GM15510 (cell line): Measurements from ENCODE around the gene ERO1B.

Source experiments
- POLR2A ChIP-seq: IDR thresholded peaks from 3 replicates; pipeline ENCODE4 v1.6.1; 2011; ENCODE audit warnings: borderline replicate concordance; ENCODE audit not compliant: insufficient read length; ENCODE audit errors: extremely low read depth

ERO1B gene

GRCh38 chr1:236235116-236235515 lies 46.6 kb downstream of the ERO1B start:
- TF ChIP-seq POLR2A: no peak

DNA sequence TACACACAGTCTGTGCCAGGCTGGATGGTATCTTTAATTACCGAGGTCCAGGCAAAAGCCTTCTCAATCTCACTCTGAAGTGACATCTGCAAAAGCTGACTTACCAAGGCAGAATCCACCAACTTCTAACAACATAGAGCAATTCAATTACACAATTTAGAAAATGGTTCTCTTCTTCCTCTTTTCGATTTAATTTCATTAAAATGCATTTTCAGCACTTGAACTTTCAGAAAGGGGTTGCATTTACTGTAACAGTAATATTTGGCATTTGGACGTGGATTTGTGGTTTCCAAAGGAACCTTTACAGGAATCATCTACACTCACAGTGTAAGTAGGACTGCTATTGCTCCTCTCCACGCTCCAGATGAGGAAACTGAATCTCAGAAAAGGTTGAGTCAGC lies 53.3 kb downstream of the ERO1B start:
- no peak for TF ChIP-seq POLR2A

GRCh38 chr1:236222632-236223031 lies 59.1 kb downstream of the ERO1B start:
- no peak for TF ChIP-seq POLR2A

DNA sequence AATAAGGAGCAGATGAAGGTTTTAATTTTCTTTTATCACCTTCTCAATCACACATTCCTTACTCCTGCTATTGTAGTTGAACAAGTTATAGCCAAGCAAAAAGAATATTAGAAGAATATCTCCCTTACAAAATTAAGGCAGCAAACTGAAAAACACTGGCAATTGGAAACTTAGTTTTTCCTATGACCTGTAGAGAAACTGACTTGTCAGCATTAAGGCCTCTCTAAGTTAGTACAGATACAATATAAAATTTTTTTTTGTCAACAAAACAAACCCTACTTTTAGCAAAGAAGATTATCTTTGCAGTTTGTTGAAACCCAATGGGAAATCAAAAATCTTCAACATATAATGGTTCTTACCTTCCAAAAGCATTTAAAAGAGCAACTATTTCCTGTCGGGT lies 61.3 kb downstream of the ERO1B start:
- no peak for TF ChIP-seq POLR2A

- TF ChIP-seq POLR2A: no peak
Observed at GRCh38 chr1:236214761-236215160, 67.0 kb downstream of the ERO1B start.

GRCh38 chr1:236213534-236213933 lies 68.2 kb downstream of the ERO1B start:
- TF ChIP-seq POLR2A: no peak

- no peak for TF ChIP-seq POLR2A
Observed at GRCh38 chr1:236211815-236212214, 69.9 kb downstream of the ERO1B start.

DNA sequence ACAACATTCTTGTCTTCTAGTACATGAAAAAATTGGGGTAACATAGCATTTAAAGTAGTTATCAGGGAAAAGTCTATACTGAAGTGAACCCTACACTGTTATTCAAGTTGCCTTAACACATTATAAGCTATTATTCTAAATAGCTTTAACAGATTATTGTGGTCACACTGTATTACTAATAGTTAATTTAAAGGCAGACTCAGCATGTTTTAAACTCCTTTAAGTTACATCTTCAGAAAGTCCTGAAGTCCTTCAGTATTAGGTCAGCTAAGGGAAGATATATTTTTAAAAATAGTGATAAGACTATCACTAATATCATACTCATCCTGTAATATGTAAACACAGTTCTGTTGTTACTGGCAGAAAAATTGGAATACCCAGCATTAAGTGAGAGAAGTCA lies 72.0 kb downstream of the ERO1B start:
- TF ChIP-seq POLR2A: no peak

DNA sequence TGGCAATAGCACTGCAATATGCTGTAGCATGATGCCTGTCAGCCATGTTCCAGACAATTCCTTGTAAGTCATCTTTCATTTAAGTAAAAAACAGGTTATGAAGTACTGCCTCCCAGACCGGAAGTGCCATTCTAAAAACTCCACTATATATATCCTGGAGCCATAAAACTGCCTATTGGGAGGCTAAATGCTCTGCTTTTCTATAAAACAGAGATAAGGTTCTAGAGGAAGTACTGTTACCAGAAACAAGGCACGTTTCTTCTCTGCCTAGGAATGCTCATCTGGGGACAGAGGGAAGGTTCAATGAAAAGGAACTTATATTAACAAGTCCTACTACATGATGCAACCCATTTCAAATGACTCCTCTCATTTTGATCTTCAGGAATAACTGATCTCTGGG lies 72.6 kb downstream of the ERO1B start:
- TF ChIP-seq POLR2A: no peak

- TF ChIP-seq POLR2A: no peak
Observed at GRCh38 chr1:236207569-236207968, 74.2 kb downstream of the ERO1B start.

DNA sequence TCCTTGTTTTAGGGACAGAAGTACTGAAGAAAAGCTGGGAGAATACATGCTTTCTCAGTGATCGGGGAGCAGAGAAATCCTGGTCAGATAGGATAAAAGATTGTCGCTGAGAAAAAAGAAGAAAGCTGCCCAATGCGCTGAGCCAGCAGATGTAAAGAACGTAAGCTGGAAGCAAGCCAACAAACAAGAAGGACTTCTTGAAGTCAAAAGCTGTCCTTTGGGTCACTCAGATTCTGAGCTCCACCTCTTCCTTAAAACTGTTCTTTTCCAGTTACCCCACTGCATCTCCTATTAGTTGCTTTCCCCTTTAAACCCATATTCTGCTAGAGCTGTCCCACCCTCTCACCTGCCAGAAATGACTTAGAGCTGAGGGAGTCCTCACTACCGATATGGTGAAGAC lies 74.6 kb downstream of the ERO1B start:
- no peak for TF ChIP-seq POLR2A

GRCh38 chr1:236206548-236206947 lies 75.2 kb downstream of the ERO1B start:
- TF ChIP-seq POLR2A: no peak

DNA sequence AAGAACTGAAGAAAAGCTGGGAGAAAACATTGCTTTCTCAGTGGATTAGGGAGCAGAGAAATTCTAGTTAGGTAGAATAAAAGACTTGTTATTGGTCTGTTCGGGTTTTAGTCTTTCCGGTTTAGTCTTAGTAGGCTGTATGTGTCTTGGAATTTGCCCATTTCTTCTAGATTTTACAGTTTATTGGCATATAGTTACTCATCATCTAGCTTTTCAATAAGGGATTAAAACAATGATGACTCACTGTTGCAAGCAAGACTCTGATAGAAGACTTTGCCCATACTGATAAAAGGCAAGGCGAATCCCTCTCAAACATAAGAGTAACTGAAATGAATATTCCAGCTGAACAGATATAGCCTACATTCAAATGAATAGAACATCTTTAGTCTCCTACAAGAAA lies 77.1 kb downstream of the ERO1B start:
- TF ChIP-seq POLR2A: no peak

DNA sequence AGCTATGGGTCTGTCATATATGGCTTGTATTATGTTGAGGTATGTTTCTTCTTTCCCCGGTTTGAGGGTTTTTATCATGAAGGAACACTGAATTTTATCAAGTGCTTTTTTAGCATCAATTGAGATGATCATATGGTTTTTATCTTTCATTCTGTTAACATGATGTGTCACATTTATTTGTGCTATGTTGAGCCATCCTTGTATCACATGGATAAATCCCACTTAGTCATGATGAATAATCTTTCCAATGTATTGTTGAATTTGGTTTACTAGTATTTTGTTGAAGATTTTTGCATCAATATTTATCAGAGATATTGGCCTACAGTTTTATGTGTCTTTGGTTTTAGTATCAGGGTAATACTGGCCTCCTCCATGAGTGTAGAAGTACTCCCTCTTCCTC lies 77.7 kb downstream of the ERO1B start:
- TF ChIP-seq POLR2A: no peak

GRCh38 chr1:236201786-236202185 lies 80.0 kb downstream of the ERO1B start:
- no peak for TF ChIP-seq POLR2A

GRCh38 chr1:236200925-236201324 lies 80.8 kb downstream of the ERO1B start:
- TF ChIP-seq POLR2A: no peak

DNA sequence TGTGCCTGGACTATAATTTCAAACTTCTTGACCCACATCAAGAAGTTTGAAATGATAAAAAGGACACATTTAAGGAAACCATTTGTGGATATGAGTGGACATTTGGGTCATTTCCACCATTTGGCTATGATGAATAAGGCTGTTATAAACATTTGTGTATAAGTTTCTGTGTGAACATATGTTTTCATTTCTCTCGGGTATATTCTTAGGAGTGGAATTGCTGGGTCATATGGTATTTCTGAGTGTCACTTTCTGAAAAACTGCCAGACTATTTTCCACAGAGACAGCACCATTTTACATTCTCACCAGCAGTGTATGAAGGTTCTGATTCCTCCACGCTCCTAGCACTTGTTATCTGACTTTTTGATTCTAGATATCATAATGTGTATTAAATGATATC lies 88.6 kb downstream of the ERO1B start:
- no peak for TF ChIP-seq POLR2A
